Muscle of back (tissue), 11 donors: ENCODE measurements around the gene CARD9. TPM values are rescaled to one million over a fixed set of nuclear protein-coding genes. Genes with fewer than 3 reads are reported as not detected.
"Not testable (repeated sequence)": the region's sequence is repeated elsewhere in the genome, so short reads cannot be mapped to it uniquely, and the experiment has no call there.

Experiments used
- DNase-seq, 3 donors: peaks; one replicate each; pipeline versions ENCODE4 v3.0.0 to v3.0.0-alpha.2; 2013
- polyA plus RNA-seq, 10 donors: library from polyadenylated mRNA; unstranded; fragments of 120-200 nt; gene quantifications; one replicate each; pipeline ENCODE4 v1.2.1, GENCODE V29; 2013; ENCODE audit not compliant: insufficient read length in 10 of 10

The CARD9 gene
- polyA plus RNA-seq, 10 donors: 0.52 to 2.0 (median 1.3) TPM

DNA sequence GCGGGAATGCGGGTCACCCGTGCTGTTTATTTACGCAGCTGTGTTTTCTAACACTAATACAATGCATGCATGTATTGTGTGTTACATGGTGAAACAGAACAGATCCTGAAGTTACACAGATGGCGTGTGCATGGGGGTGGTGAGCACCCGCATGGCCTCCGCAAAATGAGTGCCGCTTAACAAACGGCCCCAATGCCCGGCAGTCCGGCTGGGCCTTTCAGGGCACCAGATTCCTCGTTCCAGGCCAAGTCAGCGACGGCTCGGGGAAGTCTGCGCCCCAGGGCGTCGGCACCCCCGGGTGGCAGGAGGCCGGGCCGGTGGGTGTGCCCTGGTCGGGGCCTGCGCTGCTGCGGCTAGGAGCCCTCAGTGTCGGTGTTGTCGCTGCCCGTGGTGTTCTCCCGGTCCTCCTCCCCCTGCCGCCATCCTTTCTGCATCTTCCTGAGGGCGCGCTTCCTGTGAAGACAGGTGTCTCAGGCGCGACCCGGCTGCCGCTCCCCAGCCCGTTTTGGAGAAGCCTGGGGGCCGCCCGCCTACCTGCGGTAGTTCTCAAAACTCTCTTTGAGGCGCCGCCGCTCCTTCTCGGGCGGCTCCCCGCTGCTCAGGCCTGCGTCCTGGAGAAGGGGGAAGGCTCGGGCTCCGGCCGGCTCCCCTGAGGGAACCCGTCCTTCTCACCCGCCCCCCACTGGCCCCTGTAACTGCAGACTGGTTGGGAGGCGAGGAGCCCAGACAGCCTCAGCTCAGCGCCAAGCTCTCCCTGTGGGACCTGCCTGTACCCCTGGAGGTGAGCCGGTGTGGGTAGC lies 9.3 kb downstream of the CARD9 start:
- no peak for DNase-seq

DNA sequence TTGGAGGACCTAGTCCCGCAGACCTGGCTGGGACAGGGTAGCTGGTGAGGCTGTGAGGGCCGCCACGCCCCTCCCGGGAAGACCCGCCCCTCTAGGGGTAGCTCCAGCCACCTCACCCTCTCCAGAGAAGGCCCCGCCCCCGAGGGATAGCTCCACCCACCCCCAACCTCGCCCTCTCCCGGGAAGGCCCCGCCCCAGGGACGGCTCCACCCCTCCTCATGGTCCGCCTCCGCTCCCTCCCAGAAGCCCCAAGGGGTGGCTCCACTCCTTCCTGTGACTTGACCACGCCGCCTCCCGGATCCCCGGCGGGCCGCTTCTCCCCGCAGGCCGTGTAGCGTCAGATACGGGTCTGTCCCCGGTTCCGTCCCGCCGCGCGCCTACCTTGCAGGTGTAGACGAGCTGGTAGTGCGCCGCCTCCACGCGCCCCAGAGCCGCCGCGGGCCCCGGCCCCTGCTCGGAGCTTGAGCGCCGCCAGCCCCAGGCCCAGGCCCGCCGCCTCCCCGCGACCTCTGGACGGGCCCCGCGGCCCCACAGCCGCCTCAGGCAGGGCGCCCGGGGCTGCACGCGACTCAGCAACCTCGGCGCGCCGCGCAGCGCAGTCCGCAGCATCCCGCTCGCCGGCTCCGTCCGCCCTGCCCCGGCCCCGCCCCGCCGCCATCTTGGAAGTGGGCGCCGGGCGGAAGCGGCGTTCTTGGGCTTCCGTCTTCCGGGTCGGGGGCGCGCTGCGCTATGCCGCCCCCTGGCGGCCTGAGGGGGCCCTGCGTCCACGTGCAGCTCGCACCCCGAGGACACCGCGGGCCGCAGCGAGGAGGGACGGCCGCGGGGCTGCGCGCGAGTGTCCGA lies 10.1 kb downstream of the CARD9 start, which contains the start of gene DNLZ:
TSS of gene DNLZ (minus strand) at position 639 of the 843 bp plus-strand sequence. CDS start at position 609, 30 bp downstream.
- DNase-seq: peak; percentile 92 to 95 (median 94)

DNA sequence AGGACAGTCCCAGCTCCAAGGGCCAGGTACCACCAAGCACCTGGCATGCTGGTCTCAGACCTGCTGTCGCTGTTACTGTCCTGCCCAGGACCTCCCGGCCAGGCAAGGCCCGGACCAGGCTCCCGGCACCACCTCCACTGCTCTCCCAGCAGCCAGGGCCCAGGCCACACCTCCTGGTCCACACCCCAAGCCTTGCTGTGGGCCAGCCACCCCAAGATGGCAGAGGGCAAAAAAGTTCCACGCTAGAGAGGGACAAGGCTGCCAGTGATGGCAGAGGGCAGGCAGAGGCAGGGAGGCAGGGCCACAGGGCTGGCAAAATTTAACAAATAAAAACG lies 11.1 kb downstream of the CARD9 start:
- DNase-seq: no peak

DNA sequence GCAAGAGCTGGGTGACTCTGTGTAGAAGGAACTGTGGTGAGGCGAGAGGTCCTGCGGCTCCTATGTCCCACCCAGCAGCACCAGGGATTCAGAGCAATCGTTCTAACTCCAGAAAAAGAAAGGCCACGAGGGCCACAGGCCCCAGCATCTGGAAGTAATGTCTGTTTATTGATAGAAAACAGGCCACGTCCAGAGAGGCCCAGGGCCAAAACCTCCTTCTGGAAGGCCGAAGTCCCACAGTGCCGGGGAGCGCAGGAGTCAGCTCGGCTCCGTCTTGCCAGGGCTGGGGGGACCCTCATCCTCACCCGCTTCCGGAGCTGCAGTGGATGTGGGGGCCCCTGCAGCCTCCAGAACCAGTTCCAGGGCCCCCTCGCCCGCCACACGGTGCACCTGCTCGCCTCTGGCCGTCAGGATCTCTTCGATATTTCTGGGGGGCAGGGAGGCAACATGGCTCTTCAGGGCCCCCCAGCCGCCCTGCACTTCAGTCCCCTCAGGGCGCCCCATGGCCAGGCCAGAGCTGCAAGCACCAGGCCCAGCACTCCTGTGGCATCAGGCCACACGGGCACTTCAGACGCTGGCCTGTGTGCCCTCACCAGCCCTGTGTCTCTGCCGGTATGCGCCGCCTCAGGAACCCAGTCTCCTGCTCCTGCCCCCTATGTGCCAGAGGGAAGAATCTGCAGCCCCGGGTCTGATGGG lies 11.6 kb downstream of the CARD9 start:
- peak in 2 of 3 donors; percentile 66 to 83 for DNase-seq

DNA sequence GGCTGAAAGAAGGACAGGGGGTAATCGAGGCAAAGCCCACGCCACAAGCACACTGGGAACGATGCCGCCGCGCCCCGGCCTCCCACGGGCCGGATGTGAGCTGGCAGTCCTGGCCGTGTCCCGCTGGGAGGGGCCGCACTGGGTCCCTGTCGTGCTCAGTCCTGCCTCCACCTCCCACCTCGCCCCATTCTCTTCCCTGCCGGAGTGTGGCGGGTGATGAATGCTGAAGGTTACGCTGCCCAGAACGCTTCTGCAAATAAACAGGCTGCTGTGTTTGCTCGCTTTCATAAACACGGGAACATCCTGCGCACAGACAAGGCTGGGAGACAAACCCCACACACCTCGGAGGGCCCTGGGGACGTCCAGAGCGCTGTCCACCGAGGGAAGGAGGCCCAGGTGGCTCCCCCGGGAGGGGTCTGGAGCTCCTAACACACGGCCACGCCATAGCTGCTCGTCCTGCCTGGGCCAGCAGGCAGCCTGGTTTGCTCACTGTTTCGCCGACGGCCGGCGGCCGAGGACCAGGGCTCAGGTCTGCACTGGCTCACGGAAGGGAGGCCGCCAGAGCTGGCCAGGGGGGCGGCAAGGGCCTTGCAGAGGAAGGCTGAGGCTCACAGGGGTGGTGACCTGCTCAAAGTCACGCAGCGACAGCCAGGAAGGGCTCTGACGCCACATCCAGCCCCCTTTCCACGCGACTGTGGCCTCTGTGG lies 12.3 kb downstream of the CARD9 start:
- no peak for DNase-seq

DNA sequence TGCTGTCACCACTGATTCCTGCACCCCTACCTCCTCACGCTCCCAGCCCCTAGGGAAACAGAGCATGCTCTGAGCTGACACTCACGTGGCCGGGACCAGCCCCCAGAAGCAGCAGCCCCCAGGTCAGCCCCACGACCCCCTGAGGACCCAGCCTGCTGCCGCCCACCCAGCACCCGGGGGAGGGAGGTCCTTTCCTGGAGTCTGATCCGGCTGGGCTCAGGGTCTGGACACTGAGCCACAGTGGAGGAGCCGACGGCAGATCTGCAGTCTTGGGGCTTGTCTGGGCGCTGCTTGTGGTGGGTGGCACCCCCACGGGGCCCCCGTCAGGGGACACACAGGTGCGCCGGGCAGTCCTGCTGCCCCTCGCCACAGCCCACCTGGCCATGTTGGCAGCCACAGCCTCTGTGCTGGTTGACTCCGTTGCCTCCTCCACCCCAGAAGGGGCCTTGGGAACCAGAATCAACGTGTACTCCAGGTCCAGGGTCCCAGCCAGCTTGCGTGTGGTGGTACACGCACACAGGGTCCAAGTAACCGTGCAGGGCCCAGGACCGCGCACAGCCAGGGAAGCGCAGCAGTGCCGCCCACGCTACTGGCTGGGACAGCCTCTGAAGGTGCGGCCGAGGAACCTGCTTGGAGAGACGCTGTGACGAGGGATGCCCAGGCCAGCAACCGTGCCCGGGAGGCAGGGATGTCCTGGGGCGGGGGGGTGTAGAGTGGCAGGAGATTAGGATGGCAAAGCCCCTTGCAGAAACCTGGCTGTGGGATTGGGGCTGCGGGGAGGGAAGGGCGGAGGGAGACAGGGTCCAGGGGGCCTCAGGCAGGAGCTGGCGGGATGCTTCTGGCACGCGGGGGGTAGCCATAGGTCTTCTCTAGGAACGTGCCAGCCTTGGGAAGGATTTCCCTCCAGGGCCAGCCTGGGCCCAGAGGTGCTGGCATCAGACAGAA lies 13.4 kb downstream of the CARD9 start:
- no peak for DNase-seq

DNA sequence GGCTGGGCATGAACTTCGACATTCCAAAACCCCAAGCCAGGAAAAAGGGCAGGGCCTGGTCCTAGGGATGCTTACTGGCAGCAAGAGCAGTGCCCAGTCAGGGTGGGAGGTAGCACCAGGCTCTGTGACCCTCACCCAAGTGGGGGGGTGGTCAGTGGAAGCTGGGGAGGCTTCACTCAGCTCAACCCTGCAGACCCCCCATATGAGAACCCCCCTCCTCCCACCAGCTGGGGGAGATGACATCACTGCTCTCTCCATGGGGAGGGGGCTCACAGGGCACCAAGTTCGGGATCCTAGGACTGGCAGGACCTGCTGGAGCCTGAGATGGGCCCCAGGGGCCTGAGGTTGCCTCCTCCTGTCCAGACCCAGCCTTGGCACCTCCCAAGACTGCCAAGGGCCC lies 14.6 kb downstream of the CARD9 start:
- no peak for DNase-seq

DNA sequence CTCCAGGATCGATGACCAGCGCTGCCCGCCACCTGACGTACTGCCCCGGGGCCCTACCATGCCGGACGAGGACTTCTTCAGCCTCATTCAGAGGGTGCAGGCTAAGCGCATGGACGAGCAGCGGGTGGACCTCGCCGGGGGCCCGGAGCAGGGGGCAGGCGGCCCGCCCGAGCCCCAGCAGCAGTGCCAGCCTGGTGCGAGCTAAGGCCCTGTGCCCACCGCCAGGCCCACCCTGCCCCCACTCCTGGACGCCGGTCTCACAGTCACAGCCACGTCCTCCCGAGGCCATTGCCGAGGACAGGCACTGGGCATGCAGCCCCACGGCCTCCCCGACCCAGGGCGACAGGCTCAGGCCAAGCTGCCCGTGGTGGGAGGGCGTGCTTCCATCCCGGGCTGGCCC lies 15.5 kb downstream of the CARD9 start:
- no peak for DNase-seq

DNA sequence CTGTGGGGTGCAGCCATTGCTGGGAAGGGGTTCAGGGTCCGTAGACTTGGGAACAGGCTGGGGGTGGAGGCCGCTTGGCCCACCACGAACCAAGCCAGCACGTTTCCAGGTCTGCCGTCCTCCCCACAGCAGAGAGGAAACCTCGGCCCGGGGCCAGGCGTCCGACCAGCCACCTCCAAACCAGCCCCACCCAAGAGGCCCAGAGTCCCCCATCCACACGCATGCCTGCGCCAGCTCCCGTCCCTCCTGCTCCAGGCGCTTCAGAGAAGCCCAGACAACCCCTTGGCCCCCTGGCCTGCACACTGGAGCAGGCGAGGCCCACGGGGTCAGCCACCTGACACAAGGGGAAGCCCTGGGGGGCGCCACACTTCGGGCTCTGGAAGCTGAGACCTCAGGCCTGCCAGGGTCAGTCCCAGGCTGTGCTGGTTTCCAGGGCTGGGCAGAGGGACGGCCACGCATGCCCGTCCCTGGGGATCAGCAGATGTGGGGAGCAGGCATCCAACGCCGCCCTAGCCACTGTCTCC lies 16.2 kb downstream of the CARD9 start:
- no peak for DNase-seq

DNA sequence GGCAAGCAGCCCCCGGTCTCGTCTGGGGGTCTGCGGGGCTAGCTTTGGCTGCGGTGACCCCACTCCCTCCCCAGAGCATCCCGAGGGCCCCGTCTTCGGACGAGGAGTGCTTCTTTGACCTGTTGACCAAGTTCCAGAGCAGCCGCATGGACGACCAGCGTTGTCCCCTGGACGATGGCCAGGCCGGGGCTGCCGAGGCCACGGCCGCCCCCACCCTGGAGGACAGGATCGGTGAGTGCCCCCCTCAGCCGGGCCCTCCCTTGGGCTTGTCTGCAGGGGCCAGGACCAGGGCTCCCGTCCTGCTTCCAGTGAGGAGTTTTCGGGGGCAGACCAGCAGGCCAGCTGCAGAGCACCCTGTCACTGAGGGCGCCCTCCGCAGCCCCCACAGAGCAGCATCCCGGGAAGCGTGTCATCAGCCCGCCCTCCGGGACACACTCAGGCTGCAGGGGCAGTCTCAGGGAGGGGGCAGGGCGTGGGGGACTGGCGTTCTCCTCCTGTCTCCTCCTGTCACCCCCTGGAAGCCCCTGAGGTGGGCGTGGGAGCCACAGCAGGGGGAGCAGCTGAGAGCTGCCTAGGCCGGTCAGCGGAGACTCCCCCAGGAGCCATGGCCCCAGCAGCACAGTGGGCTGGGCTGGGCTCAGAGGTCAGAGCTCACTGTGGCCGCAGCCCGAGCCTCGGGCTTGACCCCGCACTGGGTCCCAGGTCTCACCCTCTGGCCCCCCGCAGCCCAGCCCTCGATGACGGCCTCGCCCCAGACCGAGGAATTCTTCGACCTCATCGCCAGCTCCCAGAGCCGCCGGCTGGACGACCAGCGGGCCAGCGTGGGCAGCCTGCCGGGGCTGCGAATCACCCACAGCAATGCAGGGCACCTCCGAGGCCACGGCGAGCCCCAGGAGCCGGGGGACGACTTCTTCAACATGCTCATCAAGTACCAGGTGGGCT lies 17.6 kb downstream of the CARD9 start:
- no peak for DNase-seq

DNA sequence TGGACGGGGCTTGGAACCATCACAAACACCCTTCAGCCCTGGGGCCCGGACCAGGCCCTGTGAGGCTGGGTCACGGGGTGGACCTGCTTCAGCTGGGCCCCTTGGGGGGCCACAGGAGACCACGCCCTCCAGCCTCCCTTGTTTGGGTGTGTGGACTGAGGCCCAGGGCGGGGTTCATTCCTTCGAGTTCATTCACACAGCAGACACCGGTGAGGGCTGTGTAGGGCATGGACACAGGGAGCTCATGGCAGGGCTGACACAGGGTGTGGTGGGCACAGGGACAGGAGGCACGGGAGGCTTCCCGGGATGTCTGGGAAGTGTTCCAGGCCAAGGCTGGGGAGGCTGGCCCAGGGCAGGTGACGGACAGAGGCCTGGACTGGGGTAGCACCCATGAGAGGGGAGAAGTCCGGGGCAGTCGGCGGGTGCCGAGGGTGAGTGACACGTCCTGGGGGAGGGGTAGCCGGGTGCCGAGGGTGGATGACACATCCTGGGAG lies 18.8 kb downstream of the CARD9 start:
- DNase-seq: peak in 1 of 3 donors; percentile 58

DNA sequence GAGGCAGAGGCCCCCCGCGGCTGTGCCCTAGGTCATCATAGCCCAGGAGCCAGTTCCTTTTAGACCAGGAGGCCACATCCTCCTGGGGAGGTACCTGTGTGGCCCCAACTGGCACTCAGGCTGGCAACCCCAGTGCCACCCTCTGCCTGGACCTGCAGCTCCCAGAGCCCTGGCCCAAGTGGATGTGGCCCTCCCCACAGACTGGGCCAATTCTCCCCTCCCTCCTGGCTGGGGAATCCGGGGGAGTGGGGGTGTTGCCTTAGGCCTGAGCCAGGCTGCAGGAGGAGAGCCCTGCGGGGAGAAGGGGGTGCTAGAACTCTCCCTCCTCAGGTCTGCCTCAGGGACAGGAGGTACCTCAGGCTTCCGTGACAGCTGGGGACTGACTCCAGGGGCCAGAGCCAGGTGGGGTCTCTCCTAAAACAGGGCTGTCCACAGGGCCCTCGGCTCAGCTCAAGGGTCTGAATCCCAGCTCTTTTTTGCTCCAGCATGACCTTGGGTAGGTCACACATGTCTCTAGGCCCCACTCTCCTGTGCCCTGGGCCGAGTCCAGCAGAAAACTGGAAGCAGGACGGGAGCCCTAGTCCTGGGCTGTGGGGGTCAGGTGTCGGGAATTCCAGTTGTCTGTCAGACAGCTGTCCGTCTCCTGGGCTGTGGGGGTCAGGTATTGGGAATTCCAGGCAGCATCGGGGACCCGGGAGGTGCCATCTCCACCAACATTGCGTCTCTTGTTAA lies 19.5 kb downstream of the CARD9 start:
- DNase-seq: no peak

DNA sequence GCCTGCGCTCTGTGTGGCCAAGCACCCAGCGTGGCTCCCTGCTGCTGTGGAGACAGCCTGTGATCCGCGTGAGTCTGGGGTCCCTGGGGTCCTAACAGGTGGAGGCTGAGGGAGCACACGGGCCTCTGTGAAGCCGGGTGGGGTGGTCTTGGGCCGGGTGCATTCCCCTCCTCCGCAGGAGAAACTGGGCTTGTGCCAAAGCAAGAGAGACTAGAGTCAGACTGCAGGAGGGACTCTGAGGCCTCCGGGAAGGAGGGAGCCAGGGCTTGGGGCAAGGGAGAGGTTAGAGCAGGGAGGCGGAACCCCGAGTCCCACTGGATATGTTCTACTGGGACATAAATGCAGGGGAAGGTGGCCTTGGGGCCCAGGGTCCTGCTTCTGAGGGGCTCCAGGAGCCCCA lies 20.4 kb downstream of the CARD9 start:
- no peak for DNase-seq

DNA sequence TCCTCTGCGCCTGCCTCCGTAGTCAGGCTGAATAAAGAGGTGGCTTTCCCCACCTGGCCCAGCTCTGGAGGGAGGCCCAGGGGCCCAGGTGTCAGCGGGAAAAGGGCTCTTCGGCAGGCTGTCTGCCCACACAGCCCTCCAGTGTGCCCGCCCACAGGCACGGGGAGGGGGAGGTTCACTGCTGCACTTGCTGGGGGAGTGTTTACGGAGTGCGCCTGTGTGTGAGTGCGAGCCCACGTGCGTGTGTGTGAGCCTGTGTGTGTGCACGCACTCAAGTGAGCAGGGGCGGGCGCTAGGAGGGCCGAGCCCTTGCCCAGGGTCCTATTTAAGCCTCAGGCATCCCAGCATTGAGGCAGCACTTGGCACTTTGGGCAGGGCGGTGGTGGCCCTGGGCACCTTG lies 20.8 kb downstream of the CARD9 start:
- DNase-seq: no peak

DNA sequence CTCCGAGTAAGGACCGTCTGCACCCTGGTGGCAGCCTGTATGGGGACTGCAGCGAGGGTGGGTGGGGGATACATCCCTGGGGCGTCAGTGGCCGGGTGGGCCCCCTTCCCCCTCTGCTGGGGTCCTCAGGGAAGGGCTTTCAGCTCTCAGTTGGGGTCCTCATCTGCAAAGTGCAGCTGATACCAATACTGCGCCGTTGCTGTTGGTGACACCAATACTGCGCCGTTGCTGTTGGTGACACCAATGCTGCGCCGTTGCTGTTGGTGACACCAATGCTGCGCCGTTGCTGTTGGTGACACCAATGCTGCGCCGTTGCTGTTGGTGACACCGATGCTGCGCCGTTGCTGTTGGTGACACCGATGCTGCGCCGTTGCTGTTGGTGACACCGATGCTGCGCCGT lies 21.6 kb downstream of the CARD9 start:
- DNase-seq: not testable (repeated sequence)

DNA sequence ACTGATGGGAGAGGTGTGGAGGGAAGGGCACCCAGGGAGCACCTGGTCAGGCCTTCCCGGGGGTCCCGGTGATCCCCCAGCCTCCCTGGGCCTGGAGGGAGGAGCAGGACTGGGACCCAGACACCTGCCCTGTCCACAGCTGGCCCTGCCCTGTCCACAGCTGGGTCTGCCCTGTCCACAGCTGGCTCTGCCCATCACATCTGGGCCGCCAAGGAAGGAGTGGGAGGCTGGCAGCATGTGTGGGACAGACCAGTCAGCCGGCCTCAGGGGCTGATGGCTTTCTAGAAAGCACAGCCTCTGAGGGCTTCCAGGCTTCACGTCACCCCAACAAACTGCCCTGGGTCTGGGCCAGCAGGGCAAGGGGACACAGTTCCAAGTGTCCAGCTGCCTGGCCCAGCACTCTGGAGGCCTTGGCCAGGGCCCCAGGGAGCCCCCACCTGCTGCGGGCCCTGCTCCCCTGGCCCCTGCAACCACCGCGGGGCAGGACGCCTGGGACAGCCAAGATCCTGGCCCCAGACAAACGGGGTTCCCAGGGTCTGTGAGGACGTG lies 22.1 kb downstream of the CARD9 start:
- no peak for DNase-seq

DNA sequence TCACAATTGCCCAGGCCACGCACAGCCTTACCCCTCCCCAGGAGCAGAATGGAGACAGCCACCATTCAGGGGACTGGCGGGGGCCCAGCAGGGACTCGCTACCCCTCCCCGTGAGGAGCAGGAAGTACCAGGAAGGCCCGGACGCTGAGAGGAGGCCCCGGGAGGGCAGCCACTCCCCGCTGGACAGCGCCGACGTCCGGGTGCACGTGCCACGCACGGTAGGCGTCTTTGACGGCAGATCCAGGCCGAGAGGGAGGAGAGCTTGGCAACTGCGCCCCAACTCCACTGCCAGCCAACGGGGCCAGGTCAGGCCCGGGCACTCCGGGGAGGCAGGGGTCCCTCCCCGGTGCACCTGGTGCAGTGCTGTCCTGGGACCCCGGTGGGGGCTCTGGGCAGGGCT lies 23.9 kb downstream of the CARD9 start:
- DNase-seq: no peak

DNA sequence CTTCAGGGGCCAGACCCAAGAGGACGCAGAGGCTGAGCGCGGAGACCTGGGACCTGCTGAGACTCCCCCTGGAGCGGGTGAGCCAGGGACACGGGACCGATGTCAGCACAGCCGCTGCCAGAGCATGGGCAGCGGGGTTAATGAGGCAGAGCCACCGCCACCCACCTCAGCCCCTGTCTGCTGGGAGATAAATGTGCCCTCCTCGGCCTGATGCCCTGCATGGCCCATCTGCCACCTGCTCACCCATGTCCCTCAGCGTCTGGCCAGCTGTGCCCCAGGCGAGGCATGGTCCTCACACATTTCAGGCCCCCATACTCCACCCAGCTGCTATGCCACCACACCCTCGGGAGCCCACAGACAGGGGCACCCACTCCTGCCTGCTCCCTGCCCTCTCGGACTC lies 24.8 kb downstream of the CARD9 start:
- DNase-seq: no peak
